GM06990 (cell line): ENCODE results near the gene IFTAP.

ENCODE experiments used
- DNase-seq: peaks from one replicate; pipeline ENCODE4 v3.0.0-alpha.2; 2011; ENCODE audit not compliant: insufficient read length; ENCODE audit errors: extremely low read depth
- H3K27me3 ChIP-seq: replicated peaks from 2 replicates; pipeline ENCODE4 v1.6.0; 2011; ENCODE audit warnings: low read length; ENCODE audit not compliant: control insufficient read depth, insufficient read depth
- H3K36me3 ChIP-seq: 2 replicates; pipeline ENCODE4 v1.5.1; 2011; ENCODE audit warnings: low read length; ENCODE audit not compliant: control insufficient read depth, insufficient read depth
- H3K4me3 ChIP-seq: replicated peaks from 2 replicates; pipeline ENCODE4 v1.5.1; 2011; ENCODE audit warnings: low read depth, mild to moderate bottlenecking, control low read depth, low read length
- TF ChIP-seq, protein P1 (sequence below): IDR thresholded peaks from 2 replicates; pipeline ENCODE4 v1.5.1; 2011; ENCODE audit warnings: low read length, control low read depth, mild to moderate bottlenecking, inconsistent platforms; ENCODE audit not compliant: insufficient read depth, poor library complexity, severe bottlenecking

IFTAP gene

DNA sequence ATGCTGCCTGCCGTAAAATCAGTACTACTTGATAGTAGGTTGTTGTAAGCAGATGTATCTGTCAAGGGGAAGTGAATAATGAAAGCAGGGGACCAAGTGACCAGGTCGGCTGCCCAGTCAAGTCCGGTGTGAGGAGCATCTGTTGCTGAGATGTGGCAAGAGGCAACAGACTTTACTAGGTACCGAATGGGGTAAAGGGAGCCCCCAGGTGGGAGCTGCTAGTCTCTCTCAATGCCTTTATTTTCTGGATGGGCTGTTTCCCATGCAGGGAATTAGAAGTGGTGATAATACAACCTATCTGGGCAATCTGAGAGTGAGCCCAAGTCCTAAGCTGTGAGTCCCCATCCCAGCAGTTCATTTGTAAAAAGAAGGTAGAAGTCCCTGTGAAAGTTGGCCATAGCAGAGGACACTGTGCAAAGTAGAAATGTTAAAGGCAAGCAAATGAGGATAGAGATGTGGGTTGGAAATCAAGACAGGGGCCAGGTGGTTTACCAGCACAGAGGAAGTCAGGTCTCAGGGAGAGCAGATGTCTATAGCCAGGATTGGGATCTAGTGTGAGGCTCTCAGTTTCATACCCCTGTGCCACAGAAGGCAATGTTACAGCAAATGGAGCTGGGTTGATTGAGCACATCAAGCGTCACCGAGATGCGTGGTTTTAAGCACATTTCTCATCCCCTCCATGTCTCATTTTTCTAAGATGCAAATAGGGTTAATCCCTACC lies 94.4 kb downstream of the IFTAP start:
- no peaks in the 10 kb centered on the region for H3K36me3 ChIP-seq
- TF ChIP-seq, protein P1, sequence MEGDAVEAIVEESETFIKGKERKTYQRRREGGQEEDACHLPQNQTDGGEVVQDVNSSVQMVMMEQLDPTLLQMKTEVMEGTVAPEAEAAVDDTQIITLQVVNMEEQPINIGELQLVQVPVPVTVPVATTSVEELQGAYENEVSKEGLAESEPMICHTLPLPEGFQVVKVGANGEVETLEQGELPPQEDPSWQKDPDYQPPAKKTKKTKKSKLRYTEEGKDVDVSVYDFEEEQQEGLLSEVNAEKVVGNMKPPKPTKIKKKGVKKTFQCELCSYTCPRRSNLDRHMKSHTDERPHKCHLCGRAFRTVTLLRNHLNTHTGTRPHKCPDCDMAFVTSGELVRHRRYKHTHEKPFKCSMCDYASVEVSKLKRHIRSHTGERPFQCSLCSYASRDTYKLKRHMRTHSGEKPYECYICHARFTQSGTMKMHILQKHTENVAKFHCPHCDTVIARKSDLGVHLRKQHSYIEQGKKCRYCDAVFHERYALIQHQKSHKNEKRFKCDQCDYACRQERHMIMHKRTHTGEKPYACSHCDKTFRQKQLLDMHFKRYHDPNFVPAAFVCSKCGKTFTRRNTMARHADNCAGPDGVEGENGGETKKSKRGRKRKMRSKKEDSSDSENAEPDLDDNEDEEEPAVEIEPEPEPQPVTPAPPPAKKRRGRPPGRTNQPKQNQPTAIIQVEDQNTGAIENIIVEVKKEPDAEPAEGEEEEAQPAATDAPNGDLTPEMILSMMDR, result no peak
- no peaks in the 10 kb centered on the region; the same call in 1 of the 2 replicates for H3K27me3 ChIP-seq

DNA sequence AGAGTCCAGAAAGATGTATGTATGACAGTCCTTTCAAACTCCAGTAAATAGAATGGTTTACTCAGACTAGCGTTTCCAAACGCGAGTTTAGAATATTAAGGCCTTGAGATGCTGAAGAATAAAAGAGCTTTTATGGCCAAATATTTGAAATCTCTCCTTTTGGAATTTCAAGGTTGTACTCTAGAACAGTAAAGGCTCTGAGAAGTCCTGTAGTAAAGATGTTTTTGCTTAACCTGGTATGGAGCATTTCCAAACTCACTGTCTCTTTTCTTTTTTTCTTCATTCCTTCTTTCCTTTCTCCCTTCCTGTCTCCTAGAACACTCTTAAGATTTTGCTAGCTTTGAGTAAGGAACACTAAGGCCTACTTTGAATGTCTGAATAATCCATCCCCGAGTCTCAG lies 95.1 kb downstream of the IFTAP start:
- Histone ChIP-seq H3K4me3 (no peak overlapping the region), H3K27me3 (no peaks in the 10 kb centered on the region; the same call in 1 of the 2 replicates)
- TF ChIP-seq, protein P1, result no peak

More for the DNA sequence above, 94.4 kb downstream of the IFTAP start:
- no peak overlapping the region for H3K4me3 ChIP-seq
- DNase-seq, result no peak

DNA sequence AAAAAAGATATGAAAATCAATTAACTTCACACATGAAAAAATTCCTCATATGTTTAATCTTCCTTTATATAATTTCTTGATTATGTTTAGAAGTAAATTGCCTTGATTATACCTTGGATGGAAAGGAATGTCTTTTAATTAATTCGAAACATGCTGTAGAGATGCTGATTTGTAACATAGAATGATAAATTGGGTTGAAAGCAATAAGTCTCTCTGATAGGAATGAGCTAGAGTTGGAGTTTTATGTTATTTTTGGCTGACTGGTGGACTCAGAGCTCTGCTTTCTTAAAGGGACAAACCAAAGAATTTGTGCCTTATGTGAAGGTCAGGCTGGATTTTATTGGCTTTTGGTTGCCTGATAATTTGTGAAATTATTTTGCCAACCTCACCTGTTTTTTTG lies 98.4 kb downstream of the IFTAP start:
- TF ChIP-seq, protein P1, result no peak
- Histone ChIP-seq H3K36me3 (no peaks in the 10 kb centered on the region), H3K27me3 (no peaks in the 10 kb centered on the region; the same call in 1 of the 2 replicates), H3K4me3 (no peak overlapping the region)
- no peak for DNase-seq

More for the DNA sequence above, 95.1 kb downstream of the IFTAP start:
- DNase-seq, result no peak
- no peaks in the 10 kb centered on the region for H3K36me3 ChIP-seq

DNA sequence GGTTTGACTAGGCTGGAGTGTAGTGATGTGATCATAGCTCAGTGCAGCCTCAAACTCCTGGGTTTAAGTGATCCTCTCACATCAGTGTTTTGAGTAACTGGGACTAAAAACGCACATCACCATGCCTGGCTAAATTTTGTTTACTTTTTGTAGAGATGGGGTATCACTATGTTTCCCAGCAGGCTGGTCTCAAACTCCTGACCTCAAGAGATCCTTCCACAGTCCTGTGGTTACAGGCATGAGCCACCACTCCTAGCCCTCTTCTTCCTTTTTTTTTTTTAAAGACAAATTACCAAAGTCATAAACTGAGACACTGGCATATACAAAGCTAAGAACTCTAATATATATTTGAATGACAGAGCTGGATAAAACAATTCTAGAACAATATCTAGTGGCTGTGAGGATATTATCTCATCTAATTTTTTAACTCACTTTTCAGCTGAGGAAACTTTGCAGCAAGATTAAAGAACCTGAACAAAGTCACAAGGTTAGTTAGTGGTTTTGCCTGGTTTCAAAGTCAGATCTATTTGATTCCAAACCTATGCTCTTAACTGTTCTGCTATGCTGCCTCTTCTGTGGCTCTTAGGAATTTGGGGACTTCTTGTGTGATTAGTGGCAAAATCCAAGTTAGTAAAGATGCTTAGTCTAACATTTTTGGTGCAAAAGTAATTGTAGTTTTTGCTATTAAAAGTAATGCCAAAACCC lies 99.0 kb downstream of the IFTAP start:
- DNase-seq, result no peak
- Histone ChIP-seq H3K27me3 (no peaks in the 10 kb centered on the region), H3K36me3 (no peaks in the 10 kb centered on the region), H3K4me3 (no peak overlapping the region)
- TF ChIP-seq, protein P1, result no peak

DNA sequence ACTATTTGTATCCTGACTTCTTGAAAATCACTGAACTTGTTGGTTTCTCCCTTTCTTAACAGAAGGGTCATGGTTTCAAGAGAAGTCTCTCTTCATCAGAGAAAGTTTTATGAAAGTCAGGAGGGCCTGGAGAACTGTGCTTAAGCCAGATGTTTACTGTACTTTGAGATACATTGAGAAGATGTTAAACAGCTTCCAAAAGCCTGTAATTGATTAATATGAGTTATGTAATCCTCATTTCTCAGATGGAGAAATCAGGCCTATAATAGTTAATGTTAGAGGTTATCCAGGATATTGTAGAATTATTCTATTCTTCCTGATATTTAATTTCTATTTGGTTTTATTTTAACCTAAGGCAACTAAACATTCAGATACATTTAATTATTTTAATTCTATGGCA lies 100.8 kb downstream of the IFTAP start:
- Histone ChIP-seq H3K27me3 (no peaks in the 10 kb centered on the region), H3K4me3 (no peak overlapping the region), H3K36me3 (no peaks in the 10 kb centered on the region)
- no peak for DNase-seq
- TF ChIP-seq, protein P1, result no peak
